ENCODE data around the gene KLLN. TPM values are rescaled to one million over a fixed set of nuclear protein-coding genes. Genes with fewer than 3 reads are reported as not detected.
"Not testable (repeated sequence)": the region's sequence is repeated elsewhere in the genome, so short reads cannot be mapped to it uniquely, and the experiment has no call there.

KLLN gene
- total and polyA plus RNA-seq, 2 of the 13 experiments (the other 11 are each of a cell fraction or from before 2014, with no cell fraction given) = 0.08 to 0.44 TPM

DNA sequence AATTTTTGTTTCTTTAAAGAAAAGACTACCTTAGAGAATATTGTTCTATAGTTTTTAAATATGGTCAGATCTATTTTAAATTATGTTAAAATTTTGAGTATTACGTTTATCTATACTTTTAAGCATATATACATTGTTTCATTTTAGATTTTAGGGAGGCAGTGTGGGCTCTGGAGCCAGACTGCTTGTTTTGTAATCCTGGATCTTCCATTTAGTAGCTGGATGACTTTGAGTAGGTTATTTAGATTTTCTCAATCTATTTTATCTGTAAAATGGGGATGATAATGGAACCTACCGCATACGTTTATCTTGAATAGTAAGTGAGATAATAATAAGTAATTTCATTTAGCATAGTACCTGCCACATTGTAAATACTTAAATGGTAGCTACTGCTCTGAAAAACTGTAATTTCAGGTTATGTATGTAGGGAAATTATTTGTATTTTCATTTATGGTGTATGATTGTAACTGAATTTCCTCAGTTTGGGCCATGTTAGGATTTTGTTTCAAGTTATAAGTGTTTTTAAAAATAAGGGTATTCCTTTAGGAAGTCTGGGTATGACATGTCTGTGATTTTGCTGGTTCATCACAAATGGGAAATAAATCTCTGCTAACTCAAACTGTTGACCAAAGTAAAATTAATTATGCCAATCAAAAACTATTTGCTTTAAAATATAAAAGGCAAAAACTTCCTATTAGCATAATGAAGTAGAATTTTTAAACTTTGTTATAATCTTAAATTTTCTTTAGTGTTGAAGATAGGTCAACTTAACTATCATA lies 6.6 kb upstream of the KLLN start (continued):
- no peak for TF ChIP-seq ZNF652 (CRISPR knock-in tag; IDR thresholded peaks at IDR 0.05; ENCODE audit: borderline replicate concordance, low read depth)
- TF ChIP-seq AHR (CRISPR knock-in tag; IDR thresholded peaks at IDR 0.05) = no peak
- no peak for TF ChIP-seq ZNF557 (CRISPR knock-in tag; IDR thresholded peaks at IDR 0.05)
- TF ChIP-seq CHCHD3 (CRISPR knock-in tag; IDR thresholded peaks at IDR 0.05) = no peak

DNA sequence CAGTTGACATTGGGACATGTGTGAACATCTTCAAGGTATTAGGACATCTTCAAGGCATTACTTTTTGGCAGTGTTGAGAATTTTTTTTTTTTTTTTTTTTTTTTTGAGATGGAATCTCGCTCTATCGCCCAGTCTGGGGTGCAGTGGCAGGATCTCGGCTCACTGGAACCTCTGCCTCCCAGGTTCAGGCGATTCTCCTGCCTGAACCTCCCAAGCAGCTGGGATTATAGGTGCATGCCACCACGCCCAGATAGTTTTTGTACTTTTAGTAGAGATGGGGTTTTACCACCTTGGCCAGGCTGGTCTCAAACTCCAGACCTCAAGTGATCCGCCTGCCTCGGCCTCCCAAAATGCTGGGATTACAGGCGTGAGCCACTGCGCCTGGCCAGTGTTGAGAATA lies 5.8 kb upstream of the KLLN start:
- ATAC-seq, POLR2A ChIA-PET: not testable (repeated sequence)

DNA sequence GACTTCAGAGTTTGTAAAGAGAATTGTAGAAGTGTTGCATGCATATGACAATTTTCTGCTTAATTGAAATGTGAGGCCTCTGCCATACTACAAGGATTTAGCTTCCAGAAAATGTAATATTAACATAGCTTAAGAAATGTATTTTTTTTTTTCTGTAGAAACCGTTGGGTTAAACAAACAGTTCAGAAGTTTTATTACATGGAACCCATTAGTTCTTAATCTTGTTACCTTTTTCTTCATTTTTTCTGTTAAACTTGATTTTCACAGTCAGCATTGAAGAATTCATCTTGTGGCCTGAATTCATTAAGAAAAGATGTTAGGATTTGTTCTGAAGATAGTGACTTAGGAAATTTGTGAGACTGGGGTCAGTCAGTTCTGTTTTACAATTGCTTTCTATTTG lies 4.9 kb upstream of the KLLN start:
- intact Hi-C loops (cut with micrococcal nuclease; ENCODE audit: unreplicated experiment) (no loop called here), in situ Hi-C loops (cut with HindIII; ENCODE audit: extremely low pct_ligation_motif_present, low pct_unique_long_range_greater_than_20kb) (no loop called here)
- BruUV-seq (replicated peaks) = no TSS peak
- H3K4me1 ChIP-seq (ENCODE audit: insufficient read depth, low read length) = peaks cover 40% of the 10 kb centered on the region
- H3K4me3 ChIP-seq (replicated peaks in 1 of 3; ENCODE audit: insufficient read depth in 1 of 3, low read depth in 2 of 3, low read length in 3 of 3) = peak overlapping the region; percentile 65 to 94 (median 80); a peak in 4 of 6 replicates
- H3K9me3 ChIP-seq (ENCODE audit: low read length) = no peaks in the 10 kb centered on the region
- 9% methylated on average over 1 of the region's 1 CpG for WGBS (ENCODE audit: low lambda C conversion rate)
- ChIA-PET CTCF (ENCODE audit: low intra/inter-chr PET ratio, low total read pairs) (no interaction called here), POLR2A (no interaction called here)
- H2AFZ ChIP-seq (ENCODE audit: low read length) = no peak overlapping the region
- H3K9ac ChIP-seq (ENCODE audit: insufficient read depth, low read depth, low read length) = peak overlapping the region; percentile 40; the same call in 1 of the 2 replicates
- H3K79me2 ChIP-seq (ENCODE audit: insufficient read depth, low read length) = peaks cover 91% of the 10 kb centered on the region
- peak overlapping the region; percentile 7 for H3K27ac ChIP-seq (ENCODE audit: extremely low read length, insufficient read depth, low read length)
- no peak for TF ChIP-seq ZNF30 (CRISPR knock-in tag; IDR thresholded peaks at IDR 0.05)
- TF ChIP-seq, protein P1, sequence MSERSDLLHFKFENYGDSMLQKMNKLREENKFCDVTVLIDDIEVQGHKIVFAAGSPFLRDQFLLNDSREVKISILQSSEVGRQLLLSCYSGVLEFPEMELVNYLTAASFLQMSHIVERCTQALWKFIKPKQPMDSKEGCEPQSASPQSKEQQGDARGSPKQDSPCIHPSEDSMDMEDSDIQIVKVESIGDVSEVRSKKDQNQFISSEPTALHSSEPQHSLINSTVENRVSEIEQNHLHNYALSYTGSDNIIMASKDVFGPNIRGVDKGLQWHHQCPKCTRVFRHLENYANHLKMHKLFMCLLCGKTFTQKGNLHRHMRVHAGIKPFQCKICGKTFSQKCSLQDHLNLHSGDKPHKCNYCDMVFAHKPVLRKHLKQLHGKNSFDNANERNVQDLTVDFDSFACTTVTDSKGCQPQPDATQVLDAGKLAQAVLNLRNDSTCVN (CRISPR knock-in tag; IDR thresholded peaks at IDR 0.05; ENCODE audit: borderline replicate concordance) = no peak
- TF ChIP-seq, protein P2, sequence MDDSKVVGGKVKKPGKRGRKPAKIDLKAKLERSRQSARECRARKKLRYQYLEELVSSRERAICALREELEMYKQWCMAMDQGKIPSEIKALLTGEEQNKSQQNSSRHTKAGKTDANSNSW (CRISPR knock-in tag; IDR thresholded peaks at IDR 0.05; ENCODE audit: borderline replicate concordance) = no peak
- TF ChIP-seq ZNF17 (CRISPR knock-in tag; IDR thresholded peaks at IDR 0.05) = no peak
- no peak for TF ChIP-seq AKAP8 (CRISPR knock-in tag; IDR thresholded peaks at IDR 0.05)
- no peak for TF ChIP-seq ZNF263 (CRISPR knock-in tag; IDR thresholded peaks at IDR 0.05)
- no peak for TF ChIP-seq RFXANK (CRISPR knock-in tag; IDR thresholded peaks at IDR 0.05)
- H3K36me3 ChIP-seq (replicated peaks in 1 of 2; ENCODE audit: control insufficient read depth in 1 of 2, insufficient read depth in 2 of 2, low read length in 2 of 2) = no peaks in the 10 kb centered on the region; a peak in 1 of 5 replicates
- no peaks in the 10 kb centered on the region; a peak in 1 of 5 replicates for H3K27me3 ChIP-seq (ENCODE audit: control insufficient read depth in 1 of 2, insufficient read depth in 2 of 2, low read length in 2 of 2)
- FAIRE-seq = no peak
- DNase-seq (ENCODE audit: low spot score) = no peak
- no peak for ATAC-seq
- peak overlapping the region; percentile 76 for H3K4me2 ChIP-seq (ENCODE audit: low read depth, low read length)
- peaks cover 57% of the 10 kb centered on the region for H4K20me1 ChIP-seq (ENCODE audit: insufficient read depth, low read length)

More for the DNA sequence above, 5.8 kb upstream of the KLLN start:
- Histone ChIP-seq H3K4me2 (ENCODE audit: low read depth, low read length) (peak overlapping the region; percentile 76), H3K4me1 (ENCODE audit: insufficient read depth, low read length) (peaks cover 49% of the 10 kb centered on the region), H3K79me2 (ENCODE audit: insufficient read depth, low read length) (peaks cover 99% of the 10 kb centered on the region), H4K20me1 (ENCODE audit: insufficient read depth, low read length) (peaks cover 64% of the 10 kb centered on the region)
- H2AFZ ChIP-seq (ENCODE audit: low read length); intact Hi-C loops (cut with micrococcal nuclease; ENCODE audit: unreplicated experiment); FAIRE-seq; H3K4me3 ChIP-seq (replicated peaks in 1 of 3; ENCODE audit: insufficient read depth in 1 of 3, low read depth in 2 of 3, low read length in 3 of 3); CTCF ChIA-PET (ENCODE audit: low intra/inter-chr PET ratio, low total read pairs); H3K27ac ChIP-seq (ENCODE audit: extremely low read length, insufficient read depth, low read length); H3K27me3 ChIP-seq (ENCODE audit: control insufficient read depth in 1 of 2, insufficient read depth in 2 of 2, low read length in 2 of 2); H3K9ac ChIP-seq (ENCODE audit: insufficient read depth, low read depth, low read length); H3K9me3 ChIP-seq (ENCODE audit: low read length); BruUV-seq (replicated peaks); DNase-seq (ENCODE audit: low spot score); in situ Hi-C loops (cut with HindIII; ENCODE audit: extremely low pct_ligation_motif_present, low pct_unique_long_range_greater_than_20kb); H3K36me3 ChIP-seq (replicated peaks in 1 of 2; ENCODE audit: control insufficient read depth in 1 of 2, insufficient read depth in 2 of 2, low read length in 2 of 2): not testable (repeated sequence)
- WGBS (ENCODE audit: low lambda C conversion rate) = 95% methylated on average over 9 of the region's 9 CpGs

All from HepG2 (cell line).